HepG2 (cell line): ENCODE results near the gene SLC38A3. TPM values are rescaled to one million over a fixed set of nuclear protein-coding genes. Genes with fewer than 3 reads are reported as not detected.

Experiments used
- AGO2 ChIP-seq: fragments of 200-400 bp; formaldehyde crosslinking; optimal IDR thresholded peaks from 2 replicates; pipeline ENCODE3; 2017; ENCODE audit warnings: mild to moderate bottlenecking, low read depth, low read length, moderate library complexity
- CEBPB ChIP-seq: IDR thresholded peaks from 2 replicates; pipeline ENCODE4 v1.6.1; 2011; ENCODE audit warnings: low read depth, low read length, improper control_type of control experiment, borderline replicate concordance
- IRF9 ChIP-seq: sonication (generic); formaldehyde crosslinking; IDR thresholded peaks from 2 replicates; pipeline ENCODE4 v1.8.0; 2022; ENCODE audit warnings: missing genetic modification reagents, mild to moderate bottlenecking, borderline replicate concordance
- KDM3A ChIP-seq: IDR thresholded peaks from 2 replicates; pipeline ENCODE4 v1.6.1; 2018; ENCODE audit warnings: low read depth, missing compliant biosample characterization
- MBD4 ChIP-seq: IDR thresholded peaks from 2 replicates; pipeline ENCODE4 v1.6.1; 2012; ENCODE audit warnings: low read length, inconsistent platforms, borderline replicate concordance
- MLLT10 ChIP-seq: sonication (generic); formaldehyde crosslinking; IDR thresholded peaks from 2 replicates; pipeline ENCODE4 v1.4.0; 2020; ENCODE audit warnings: missing genetic modification reagents
- NAIF1 ChIP-seq: sonication (generic); formaldehyde crosslinking; IDR thresholded peaks from 2 replicates; pipeline ENCODE4 v1.5.0; 2020; ENCODE audit warnings: mild to moderate bottlenecking, missing genetic modification reagents, borderline replicate concordance
- NCOA1 ChIP-seq: sonication (generic); formaldehyde crosslinking; IDR thresholded peaks from 2 replicates; pipeline ENCODE4 v1.9.0; 2021; ENCODE audit warnings: missing genetic modification reagents
- POGK ChIP-seq: sonication (generic); formaldehyde crosslinking; conservative IDR thresholded peaks from 2 replicates; pipeline ENCODE4 v1.8.0; 2022; ENCODE audit warnings: mild to moderate bottlenecking, moderate library complexity, missing genetic modification reagents
- SKI ChIP-seq: fragments of 450-650 bp; IDR thresholded peaks from one replicate; pipeline ENCODE4 v1.6.1; 2018; ENCODE audit warnings: mild to moderate bottlenecking; ENCODE audit not compliant: partially characterized antibody
- SMAD1 ChIP-seq: sonication (generic); formaldehyde crosslinking; IDR thresholded peaks from 2 replicates; pipeline ENCODE4 v1.4.0; 2020; ENCODE audit warnings: missing genetic modification reagents, low read depth, mild to moderate bottlenecking, borderline replicate concordance
- SNAPC5 ChIP-seq: sonication (generic); formaldehyde crosslinking; IDR thresholded peaks from 2 replicates; pipeline ENCODE4 v1.8.1; 2023; ENCODE audit warnings: mild to moderate bottlenecking, missing genetic modification reagents, borderline replicate concordance
- ZBTB14 ChIP-seq: sonication (generic); formaldehyde crosslinking; IDR thresholded peaks from 2 replicates; pipeline ENCODE4 v1.4.0; 2020; ENCODE audit warnings: missing genetic modification reagents
- ZBTB34 ChIP-seq: sonication (generic); formaldehyde crosslinking; IDR thresholded peaks from 2 replicates; pipeline ENCODE4 v1.8.0; 2022; ENCODE audit warnings: mild to moderate bottlenecking, missing genetic modification reagents
- ZFP90 ChIP-seq: sonication (generic); formaldehyde crosslinking; IDR thresholded peaks from 2 replicates; pipeline ENCODE4 v1.8.0; 2022; ENCODE audit warnings: missing genetic modification reagents, mild to moderate bottlenecking, inconsistent platforms, borderline replicate concordance
- ZNF280D ChIP-seq: sonication (generic); formaldehyde crosslinking; IDR thresholded peaks from 2 replicates; pipeline ENCODE4 v1.5.1; 2020; ENCODE audit warnings: mild to moderate bottlenecking, missing genetic modification reagents
- ZNF33B ChIP-seq: sonication (generic); formaldehyde crosslinking; IDR thresholded peaks from 2 replicates; pipeline ENCODE4 v1.5.1; 2020; ENCODE audit warnings: mild to moderate bottlenecking, missing genetic modification reagents
- ZNF530 ChIP-seq: sonication (generic); formaldehyde crosslinking; IDR thresholded peaks from 2 replicates; pipeline ENCODE4 v1.5.0; 2020; ENCODE audit warnings: low read depth, mild to moderate bottlenecking, missing genetic modification reagents
- ZNF570 ChIP-seq: sonication (generic); formaldehyde crosslinking; IDR thresholded peaks from 2 replicates; pipeline ENCODE4 v1.4.0; 2020; ENCODE audit warnings: mild to moderate bottlenecking, missing genetic modification reagents, borderline replicate concordance
- ZSCAN22 ChIP-seq: sonication (generic); formaldehyde crosslinking; IDR thresholded peaks from 2 replicates; pipeline ENCODE4 v1.4.0; 2020; ENCODE audit warnings: mild to moderate bottlenecking, missing genetic modification reagents
- polyA plus RNA-seq, 8 experiments: library from polyadenylated mRNA; depleted of rRNA in 3 of 8; stranded (reverse) in 7 of 8; unstranded in 1 of 8; fragments of >200 nt; fragmentation: Illumina TruSeq in 4 of 8; extraction: Trizol in 4 of 8; gene quantifications; 2 replicates each; pipeline versions ENCODE4 v1.2.1 to v1.2.3, GENCODE V29; 2011 to 2016; ENCODE audit warnings: low read depth in 4 of 8, missing spikeins in 1 of 8, mixed read lengths in 1 of 8; ENCODE audit not compliant: insufficient read depth in 1 of 8
- total RNA-seq, 5 experiments: library from RNA; depleted of rRNA; stranded (reverse); fragments of >200 nt; fragmentation: Illumina TruSeq; extraction: Trizol; gene quantifications; 2 replicates each; pipeline ENCODE4 v1.2.3, GENCODE V29; 2016; ENCODE audit warnings: low read depth in 1 of 5

SLC38A3 gene
- total and polyA plus RNA-seq, 2 of the 13 experiments (the other 11 are each of a cell fraction or from before 2014, with no cell fraction given) = 29.8 to 164 TPM

- TF ChIP-seq NCOA1 (CRISPR knock-in tag) (peak; percentile 77; the same call in 1 of the 2 replicates), CEBPB (no peak), KDM3A (CRISPR knock-in tag) (no peak), IRF9 (CRISPR knock-in tag) (no peak), ZNF530 (CRISPR knock-in tag) (no peak), SMAD1 (CRISPR knock-in tag) (no peak), ZFP90 (no peak), MBD4 (no peak), ZNF570 (CRISPR knock-in tag) (no peak), NAIF1 (CRISPR knock-in tag) (no peak), ZBTB34 (CRISPR knock-in tag) (0 out of 2 replicates have a peak, but pooled peaks have one; percentile 37), MLLT10 (CRISPR knock-in tag) (no peak), AGO2 (peak; percentile 83), POGK (CRISPR knock-in tag) (no peak), ZBTB14 (no peak), SKI (peak; percentile 22), SNAPC5 (CRISPR knock-in tag) (no peak), ZNF280D (no peak), ZNF33B (CRISPR knock-in tag) (no peak), ZSCAN22 (CRISPR knock-in tag) (no peak)
Measured at GRCh38 chr3:50268703-50269451, 63.8 kb downstream of the SLC38A3 start, which contains the start of gene SEMA3B (continued).
